Motor neuron (in vitro differentiated cells): Measurements from ENCODE around the gene MXRA8. TPM values are rescaled to one million over a fixed set of nuclear protein-coding genes. Genes with fewer than 3 reads are reported as not detected.

Experiments used
- ATAC-seq, 8 experiments: fragments of 200-7000 bp; cut with Tn5 transposase; replicated peaks in 6 of 8; 2 replicates each; pipeline ENCODE4 v1.8.0; 2021; ENCODE audit warnings: mild to moderate bottlenecking in 8 of 8, moderate library complexity in 8 of 8
- H3K27ac ChIP-seq, 2 donors: fragments of 250-450 bp; sonication (Bioruptor Pico); 2 replicates each; pipeline ENCODE4 v1.9.0; 2021; ENCODE audit warnings: antibody characterized with exemption in 2 of 2, mild to moderate bottlenecking in 2 of 2, moderate library complexity in 1 of 2
- H3K4me1 ChIP-seq, 2 donors: fragments of 250-450 bp; sonication (Bioruptor Pico); replicated peaks in 1 of 2; 2 replicates each; pipeline ENCODE4 v1.6.1; 2021; ENCODE audit warnings: antibody characterized with exemption in 2 of 2, mild to moderate bottlenecking in 2 of 2, moderate library complexity in 1 of 2
- H3K4me3 ChIP-seq, 5 donors: fragments of 250-450 bp; sonication (Bioruptor Pico); 2 replicates each; pipeline ENCODE4 v1.9.0; 2021; ENCODE audit warnings: antibody characterized with exemption in 5 of 5, mild to moderate bottlenecking in 5 of 5, moderate library complexity in 4 of 5
- WGBS, 10 experiments: fragments of 450-650 bp; shearing (Covaris generic); methylation state at CpG; one replicate each; pipeline ENCODE4 v1.0.0; 2022; 5-methylcytosine and 5-hydroxymethylcytosine counted together
- in situ Hi-C, 9 experiments: fragments of 400-800 bp; cut with MboI; loops; one replicate each; pipeline ENCODE4 v1.15.0; 2021; ENCODE audit warnings: low sequenced_read_pairs in 9 of 9, low pct_unique_long_range_greater_than_20kb in 2 of 9; ENCODE audit not compliant: unreplicated experiment in 9 of 9
- total RNA-seq, 8 experiments: library from RNA; unstranded; fragments of 300-600 nt; gene quantifications; 2 replicates each; pipeline versions ENCODE4 v1.2.3 to v1.2.4, GENCODE V29; 2022

Gene MXRA8
- total RNA-seq, 8 experiments from 2014 or later = 13.2 to 115 (median 34.5) TPM

- H3K4me3 ChIP-seq = no peak overlapping the region
- WGBS, 10 experiments = 94 to 97% (median 96%) methylated on average over 4 to 6 of the region's 23 CpGs; no CpG with 5 or more reads in 7 of the 10 experiments
- no peak overlapping the region for H3K27ac ChIP-seq
- ATAC-seq = no peak
- H3K4me1 ChIP-seq = no peaks in the 10 kb centered on the region
- in situ Hi-C loops = no loop called here
These were observed 18.2 kb downstream of the MXRA8 start for GRCh38 chr1:1340185-1340584.

GRCh38 chr1:1338278-1338677 is 20.1 kb downstream of the MXRA8 start:
- in situ Hi-C loops = no loop called here
- WGBS, 10 experiments = 92 to 100% (median 95%) methylated on average over 2 to 27 of the region's 36 CpGs; no CpG with 5 or more reads in 6 of the 10 experiments
- no peak overlapping the region for H3K4me3 ChIP-seq
- ATAC-seq = no peak
- no peak overlapping the region for H3K27ac ChIP-seq
- H3K4me1 ChIP-seq = no peaks in the 10 kb centered on the region

- in situ Hi-C loops = no loop called here
- Histone ChIP-seq H3K27ac (no peak overlapping the region), H3K4me3 (no peak overlapping the region), H3K4me1 (no peaks in the 10 kb centered on the region)
- no CpG with 5 or more reads among the region's 18 CpGs for WGBS, 10 experiments
- peak in 1 of 8 experiments; percentile 21 for ATAC-seq
These were observed 20.6 kb downstream of the MXRA8 start for GRCh38 chr1:1337793-1338147.

DNA sequence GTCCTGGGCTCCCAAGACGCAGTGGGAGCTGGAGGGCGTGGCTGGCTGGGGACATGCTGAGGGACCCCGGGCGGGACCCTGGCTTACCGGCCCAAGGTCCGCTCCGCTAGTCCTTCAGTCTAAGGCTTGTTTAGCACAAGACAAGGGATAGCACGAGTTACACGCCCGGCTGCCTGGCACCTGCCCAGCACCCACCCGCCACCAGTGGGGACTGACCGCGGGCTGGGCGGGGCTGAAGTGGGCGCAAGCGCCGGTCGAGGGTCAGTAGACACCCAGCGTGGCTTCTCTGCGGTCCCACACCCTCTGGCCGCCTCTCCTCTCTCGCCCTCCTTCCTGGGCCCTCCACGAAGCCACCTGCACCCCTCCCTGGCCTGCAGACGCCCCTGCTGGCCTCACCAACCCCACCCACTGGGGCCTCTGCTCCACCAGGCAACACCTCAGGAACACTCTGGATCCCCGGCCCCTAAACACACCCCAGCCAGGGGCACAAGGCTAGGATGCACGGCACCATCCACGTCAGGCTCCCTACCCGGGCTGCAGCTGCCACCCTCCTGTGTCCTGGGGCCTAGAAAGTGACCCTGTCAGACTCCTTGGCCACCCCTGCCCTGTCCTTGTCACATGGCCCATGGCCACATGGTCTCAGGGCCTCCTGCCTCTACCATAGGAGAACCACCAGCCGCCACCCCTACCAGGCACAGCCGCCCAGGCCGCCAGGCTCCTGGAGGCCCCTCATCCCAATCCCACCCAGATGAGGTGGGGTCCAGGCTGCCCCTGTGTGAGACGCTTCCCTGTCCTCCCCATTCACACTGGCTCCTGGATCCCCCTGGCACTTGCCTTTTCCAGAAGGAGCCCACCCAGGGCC is 21.2 kb downstream of the MXRA8 start:
- Histone ChIP-seq H3K4me1 (no peaks in the 10 kb centered on the region), H3K4me3 (no peak overlapping the region), H3K27ac (no peak overlapping the region)
- in situ Hi-C loops = no loop called here
- ATAC-seq = no peak
- WGBS, 10 experiments = 92 to 100% (median 93%) methylated on average over 1 to 5 of the region's 32 CpGs; no CpG with 5 or more reads in 7 of the 10 experiments

- no CpG with 5 or more reads among the region's 26 CpGs for WGBS, 10 experiments
- H3K4me1 ChIP-seq = peaks cover 1 to 2% of the 10 kb centered on the region in 2 donors
- in situ Hi-C loops = no loop called here
- no peak for ATAC-seq
- no peak overlapping the region for H3K4me3 ChIP-seq
- no peak overlapping the region for H3K27ac ChIP-seq
These were observed 21.9 kb downstream of the MXRA8 start for GRCh38 chr1:1336446-1336845.

DNA sequence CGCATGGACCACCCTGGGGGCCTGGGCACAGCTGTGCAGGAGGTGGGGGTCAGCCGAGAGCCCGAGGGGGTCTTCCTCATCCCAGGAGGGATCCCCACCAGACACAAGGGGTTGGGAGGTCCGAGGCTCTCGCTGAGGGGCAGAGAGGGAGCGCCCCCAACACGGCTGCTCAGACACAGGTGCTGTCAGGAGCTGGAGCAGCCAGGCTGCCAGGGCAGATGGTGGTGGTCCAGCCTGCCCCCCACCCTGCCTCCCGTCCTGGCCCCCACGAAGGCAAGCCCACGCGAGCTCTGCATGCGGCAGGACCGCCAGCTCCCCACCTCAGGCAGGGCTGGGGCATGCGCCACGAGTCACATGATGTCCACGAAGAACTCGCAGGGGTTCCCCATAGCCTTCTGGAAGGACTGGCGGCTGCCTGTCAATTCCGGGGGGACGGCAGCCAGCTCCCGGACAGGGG is 22.5 kb downstream of the MXRA8 start:
- in situ Hi-C loops = no loop called here
- Histone ChIP-seq H3K27ac (no peak overlapping the region), H3K4me1 (peaks cover 8% of the 10 kb centered on the region in 2 donors), H3K4me3 (no peak overlapping the region)
- 90% methylated on average over 2 of the region's 21 CpGs; no CpG with 5 or more reads in 9 of the 10 experiments for WGBS, 10 experiments
- ATAC-seq = no peak

GRCh38 chr1:1335283-1335682 is 23.1 kb downstream of the MXRA8 start:
- ATAC-seq = no peak
- no peak overlapping the region for H3K4me3 ChIP-seq
- WGBS, 10 experiments = 85 to 100% (median 93%) methylated on average over 1 to 13 of the region's 16 CpGs; no CpG with 5 or more reads in 5 of the 10 experiments
- in situ Hi-C loops = no loop called here
- peaks cover 13% of the 10 kb centered on the region in 2 donors for H3K4me1 ChIP-seq
- H3K27ac ChIP-seq = no peak overlapping the region

GRCh38 chr1:1334835-1335234 is 23.5 kb downstream of the MXRA8 start:
- no peak overlapping the region for H3K4me3 ChIP-seq
- ATAC-seq = peak in 4 of 8 experiments; percentile 1 to 6 (median 4)
- H3K4me1 ChIP-seq = peaks cover 13% of the 10 kb centered on the region in 2 donors
- H3K27ac ChIP-seq = no peak overlapping the region
- WGBS, 10 experiments = 51 to 80% (median 71%) methylated on average over 1 to 6 of the region's 11 CpGs; no CpG with 5 or more reads in 5 of the 10 experiments
- in situ Hi-C loops = no loop called here

DNA sequence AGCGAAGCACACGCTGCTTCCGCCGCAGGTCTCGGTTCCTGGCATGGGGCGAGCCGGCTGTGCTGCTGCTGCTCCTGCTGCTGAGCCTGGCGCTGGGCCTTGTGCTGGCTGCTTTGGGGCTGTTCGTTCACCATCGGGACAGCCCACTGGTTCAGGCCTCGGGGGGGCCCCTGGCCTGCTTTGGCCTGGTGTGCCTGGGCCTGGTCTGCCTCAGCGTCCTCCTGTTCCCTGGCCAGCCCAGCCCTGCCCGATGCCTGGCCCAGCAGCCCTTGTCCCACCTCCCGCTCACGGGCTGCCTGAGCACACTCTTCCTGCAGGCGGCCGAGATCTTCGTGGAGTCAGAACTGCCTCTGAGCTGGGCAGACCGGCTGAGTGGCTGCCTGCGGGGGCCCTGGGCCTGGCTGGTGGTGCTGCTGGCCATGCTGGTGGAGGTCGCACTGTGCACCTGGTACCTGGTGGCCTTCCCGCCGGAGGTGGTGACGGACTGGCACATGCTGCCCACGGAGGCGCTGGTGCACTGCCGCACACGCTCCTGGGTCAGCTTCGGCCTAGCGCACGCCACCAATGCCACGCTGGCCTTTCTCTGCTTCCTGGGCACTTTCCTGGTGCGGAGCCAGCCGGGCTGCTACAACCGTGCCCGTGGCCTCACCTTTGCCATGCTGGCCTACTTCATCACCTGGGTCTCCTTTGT is 24.7 kb downstream of the MXRA8 start:
- H3K4me3 ChIP-seq = no peak overlapping the region
- peaks cover 13% of the 10 kb centered on the region in 2 donors for H3K4me1 ChIP-seq
- WGBS, 10 experiments = 80 to 100% (median 96%) methylated on average over 1 to 14 of the region's 36 CpGs; no CpG with 5 or more reads in 6 of the 10 experiments
- peak in 1 of 8 experiments; percentile 2 for ATAC-seq
- in situ Hi-C loops = no loop called here
- H3K27ac ChIP-seq = no peak overlapping the region

DNA sequence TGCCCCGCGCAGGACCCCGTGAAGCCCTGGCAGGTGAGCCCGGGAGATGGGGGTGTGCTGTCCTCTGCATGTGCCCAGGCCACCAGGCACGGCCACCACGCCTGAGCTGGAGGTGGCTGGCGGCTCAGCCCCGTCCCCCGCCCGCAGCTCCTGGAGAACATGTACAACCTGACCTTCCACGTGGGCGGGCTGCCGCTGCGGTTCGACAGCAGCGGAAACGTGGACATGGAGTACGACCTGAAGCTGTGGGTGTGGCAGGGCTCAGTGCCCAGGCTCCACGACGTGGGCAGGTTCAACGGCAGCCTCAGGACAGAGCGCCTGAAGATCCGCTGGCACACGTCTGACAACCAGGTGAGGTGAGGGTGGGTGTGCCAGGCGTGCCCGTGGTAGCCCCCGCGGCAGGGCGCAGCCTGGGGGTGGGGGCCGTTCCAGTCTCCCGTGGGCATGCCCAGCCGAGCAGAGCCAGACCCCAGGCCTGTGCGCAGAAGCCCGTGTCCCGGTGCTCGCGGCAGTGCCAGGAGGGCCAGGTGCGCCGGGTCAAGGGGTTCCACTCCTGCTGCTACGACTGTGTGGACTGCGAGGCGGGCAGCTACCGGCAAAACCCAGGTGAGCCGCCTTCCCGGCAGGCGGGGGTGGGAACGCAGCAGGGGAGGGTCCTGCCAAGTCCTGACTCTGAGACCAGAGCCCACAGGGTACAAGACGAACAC is 25.4 kb downstream of the MXRA8 start:
- H3K27ac ChIP-seq = no peak overlapping the region
- ATAC-seq = no peak
- H3K4me1 ChIP-seq = peaks cover 13% of the 10 kb centered on the region in 2 donors
- H3K4me3 ChIP-seq = no peak overlapping the region
- 73 to 90% (median 90%) methylated on average over 8 to 12 of the region's 48 CpGs; no CpG with 5 or more reads in 7 of the 10 experiments for WGBS, 10 experiments
- in situ Hi-C loops = no loop called here

DNA sequence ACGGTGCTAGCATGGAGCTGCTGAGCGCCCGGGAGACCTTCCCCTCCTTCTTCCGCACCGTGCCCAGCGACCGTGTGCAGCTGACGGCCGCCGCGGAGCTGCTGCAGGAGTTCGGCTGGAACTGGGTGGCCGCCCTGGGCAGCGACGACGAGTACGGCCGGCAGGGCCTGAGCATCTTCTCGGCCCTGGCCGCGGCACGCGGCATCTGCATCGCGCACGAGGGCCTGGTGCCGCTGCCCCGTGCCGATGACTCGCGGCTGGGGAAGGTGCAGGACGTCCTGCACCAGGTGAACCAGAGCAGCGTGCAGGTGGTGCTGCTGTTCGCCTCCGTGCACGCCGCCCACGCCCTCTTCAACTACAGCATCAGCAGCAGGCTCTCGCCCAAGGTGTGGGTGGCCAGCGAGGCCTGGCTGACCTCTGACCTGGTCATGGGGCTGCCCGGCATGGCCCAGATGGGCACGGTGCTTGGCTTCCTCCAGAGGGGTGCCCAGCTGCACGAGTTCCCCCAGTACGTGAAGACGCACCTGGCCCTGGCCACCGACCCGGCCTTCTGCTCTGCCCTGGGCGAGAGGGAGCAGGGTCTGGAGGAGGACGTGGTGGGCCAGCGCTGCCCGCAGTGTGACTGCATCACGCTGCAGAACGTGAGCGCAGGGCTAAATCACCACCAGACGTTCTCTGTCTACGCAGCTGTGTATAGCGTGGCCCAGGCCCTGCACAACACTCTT is 26.2 kb downstream of the MXRA8 start:
- Histone ChIP-seq H3K4me3 (no peak overlapping the region), H3K4me1 (peaks cover 13% of the 10 kb centered on the region in 2 donors), H3K27ac (no peak overlapping the region)
- ATAC-seq = no peak
- in situ Hi-C loops = no loop called here
- WGBS, 10 experiments = 76 to 98% (median 87%) methylated on average over 3 to 23 of the region's 57 CpGs; no CpG with 5 or more reads in 4 of the 10 experiments
